ENCODE data around the gene ZNF784.
A peak's percentile ranks its signal among the peaks of the same experiment; 100 is the strongest.

Gene ZNF784

GRCh38 chr19:55624109-55625003, at the start of gene ZNF784 (continued):
- TF ChIP-seq IKZF3 (tag by site-specific recombination; IDR thresholded peaks at IDR 0.05) (no peak), ZSCAN4 (tag by site-specific recombination; IDR thresholded peaks at IDR 0.05) (no peak), ZNF629 (tag by site-specific recombination; IDR thresholded peaks at IDR 0.05) (peak; percentile 75), PBX3 (CRISPR knock-in tag; IDR thresholded peaks at IDR 0.05) (peak; percentile 79), ZNF335 (tag by site-specific recombination; conservative IDR thresholded peaks at IDR 0.05) (peak; percentile 83), ZBTB11 (tag by site-specific recombination; conservative IDR thresholded peaks at IDR 0.05; ENCODE audit: low read depth) (0 out of 2 replicates have a peak, but pooled peaks have one; percentile 31), ZNF132 (tag by site-specific recombination; IDR thresholded peaks at IDR 0.05; ENCODE audit: borderline replicate concordance) (no peak), ZNF404 (tag by site-specific recombination; IDR thresholded peaks at IDR 0.05) (no peak), ZNF501 (tag by site-specific recombination; IDR thresholded peaks at IDR 0.05) (0 out of 2 replicates have a peak, but pooled peaks have one; percentile 40), ZNF146 (tag by site-specific recombination; IDR thresholded peaks at IDR 0.05) (no peak), ZNF561 (tag by site-specific recombination; IDR thresholded peaks at IDR 0.05; ENCODE audit: borderline replicate concordance) (0 out of 2 replicates have a peak, but pooled peaks have one; percentile 72), ZNF10 (tag by site-specific recombination; IDR thresholded peaks at IDR 0.05) (no peak), ZNF37A (tag by site-specific recombination; IDR thresholded peaks at IDR 0.05) (no peak), ZNF394 (tag by site-specific recombination; IDR thresholded peaks at IDR 0.05; ENCODE audit: borderline replicate concordance) (peak; percentile 31; the same call in 1 of the 2 replicates), ZNF555 (tag by site-specific recombination; conservative IDR thresholded peaks at IDR 0.05) (no peak), BCL6B (tag by site-specific recombination; IDR thresholded peaks at IDR 0.05) (no peak), ZNF416 (tag by site-specific recombination; IDR thresholded peaks at IDR 0.05) (no peak), SP3 (tag by site-specific recombination; IDR thresholded peaks at IDR 0.05) (peak; percentile 94), HIC1 (tag by site-specific recombination; IDR thresholded peaks at IDR 0.05) (no peak)
